IPS DF 19.7 (cell line): ENCODE data around the gene AURKB.
"Not testable (repeated sequence)": the region's sequence is repeated elsewhere in the genome, so short reads cannot be mapped to it uniquely, and the experiment has no call there.

Experiments used
- DNase-seq: peaks from one replicate; pipeline ENCODE4 v3.0.0-alpha.2; 2013; ENCODE audit warnings: low read depth, low spot score

Gene AURKB

GRCh38 chr17:8188263-8188839, 22.0 kb downstream of the AURKB start:
- DNase-seq, result no peak

- DNase-seq, result no peak
Measured at GRCh38 chr17:8187517-8188262, 22.7 kb downstream of the AURKB start.

- DNase-seq, result no peak
Measured at GRCh38 chr17:8186787-8187516, 23.4 kb downstream of the AURKB start.

- no peak for DNase-seq
Measured at GRCh38 chr17:8186446-8186786, 24.0 kb downstream of the AURKB start.

- DNase-seq, result no peak
Measured at GRCh38 chr17:8185582-8186445, 24.6 kb downstream of the AURKB start.

DNA sequence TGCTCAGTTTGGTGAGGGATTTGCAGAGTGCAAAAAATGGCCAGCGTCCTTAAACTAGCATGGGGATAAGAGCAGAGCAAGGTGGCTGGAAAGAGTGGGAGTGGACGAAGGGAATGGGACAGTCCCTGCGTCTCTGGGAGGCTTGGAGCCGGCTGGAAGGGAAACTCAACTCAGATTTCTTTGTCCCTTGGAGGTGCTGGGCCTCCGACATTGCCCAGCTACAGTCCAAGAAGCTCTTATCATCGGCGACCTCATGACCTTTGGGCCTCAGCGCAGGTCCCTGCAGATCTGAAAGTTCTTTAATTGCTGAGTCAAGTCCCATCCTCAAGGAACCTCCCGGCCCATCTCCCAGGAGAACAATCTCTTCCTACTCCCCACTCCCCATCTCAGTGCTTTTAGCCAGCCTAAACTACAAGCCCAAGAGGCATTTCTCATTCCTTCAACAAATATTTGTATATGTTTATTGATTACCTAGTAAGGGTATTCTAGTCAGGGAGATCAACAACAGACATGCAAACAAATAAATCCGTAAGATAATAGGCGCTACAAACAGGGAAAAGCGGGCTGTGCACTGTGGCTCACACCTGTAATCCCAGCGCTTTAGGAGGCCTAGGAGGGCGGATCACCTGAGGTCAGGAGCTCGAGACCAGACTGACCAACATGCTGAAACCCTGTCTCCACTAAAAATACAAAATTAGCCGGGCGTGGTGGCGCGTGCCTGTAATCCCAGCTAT, 33.2 kb downstream of the AURKB start:
- DNase-seq, result no peak

- no peak for DNase-seq
Measured at GRCh38 chr17:8176197-8176940, 34.0 kb downstream of the AURKB start, which contains the start of gene TMEM107. Gene TMEM107 (minus strand): TSS chr17:8176380. CDS start chr17:8176286, 94 bp downstream.

DNA sequence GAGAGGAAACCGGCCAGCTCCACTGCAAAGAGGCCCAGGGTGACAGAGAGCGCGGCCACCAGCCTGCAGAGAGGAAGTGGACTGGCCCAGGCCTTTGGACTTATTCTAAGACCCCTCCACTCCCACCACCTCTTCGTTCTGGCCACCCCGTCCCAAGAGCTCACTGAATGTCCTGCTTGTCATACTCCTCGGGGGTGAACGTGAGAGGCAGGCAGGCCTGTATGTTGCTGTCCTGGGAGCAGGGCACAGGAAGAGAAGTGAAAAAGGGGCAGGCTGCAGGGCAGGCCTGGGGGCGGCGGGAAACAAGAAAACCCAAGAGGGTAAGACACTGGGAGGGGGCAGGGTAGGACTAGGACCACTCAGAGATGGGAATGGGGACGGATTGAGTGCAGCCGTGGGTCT, 34.6 kb downstream of the AURKB start:
- no peak for DNase-seq

DNA sequence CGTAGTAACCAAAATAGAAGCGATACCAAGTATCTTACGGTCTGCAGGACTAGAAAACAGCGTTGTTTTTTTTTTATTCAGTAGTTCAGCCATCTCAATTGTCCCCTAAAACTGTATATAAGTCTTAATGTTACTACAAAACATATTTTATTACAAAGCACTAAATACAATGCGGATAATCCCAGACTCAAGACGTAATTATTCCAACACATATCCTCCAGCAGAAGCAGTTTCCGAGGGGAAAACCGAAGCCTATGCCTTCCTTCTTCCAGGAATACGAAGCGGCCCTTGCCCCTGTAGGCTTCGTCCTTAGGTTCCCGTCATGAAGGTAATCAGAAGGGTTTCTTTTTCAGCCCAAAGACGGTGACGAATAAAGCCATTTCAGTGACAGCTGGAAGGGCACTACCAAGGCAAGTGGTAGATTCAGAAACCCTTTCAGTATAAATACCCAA, 36.5 kb downstream of the AURKB start:
- no peak for DNase-seq

GRCh38 chr17:8173056-8173870, 37.1 kb downstream of the AURKB start:
- DNase-seq, result no peak

DNA sequence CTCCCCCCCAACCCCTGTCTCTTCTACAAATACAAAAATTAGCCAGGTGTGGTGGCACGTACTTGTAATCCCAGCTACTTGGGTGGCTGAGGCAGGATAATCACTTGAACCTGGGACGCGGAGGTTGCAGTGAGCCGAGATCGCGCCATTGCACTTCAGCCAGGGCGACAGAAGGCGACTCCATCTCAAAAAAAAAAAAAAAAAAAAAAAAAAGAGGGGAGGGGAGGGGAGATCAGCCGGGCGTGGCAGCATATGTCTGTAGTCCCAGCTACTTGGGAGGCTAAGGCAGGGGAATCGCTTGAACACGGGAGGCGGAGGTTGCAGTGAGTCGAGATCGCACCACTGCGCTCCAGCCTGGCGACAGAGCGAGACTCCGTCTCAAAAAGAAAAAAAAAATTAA, 40.2 kb downstream of the AURKB start:
- DNase-seq, result not testable (repeated sequence)

DNA sequence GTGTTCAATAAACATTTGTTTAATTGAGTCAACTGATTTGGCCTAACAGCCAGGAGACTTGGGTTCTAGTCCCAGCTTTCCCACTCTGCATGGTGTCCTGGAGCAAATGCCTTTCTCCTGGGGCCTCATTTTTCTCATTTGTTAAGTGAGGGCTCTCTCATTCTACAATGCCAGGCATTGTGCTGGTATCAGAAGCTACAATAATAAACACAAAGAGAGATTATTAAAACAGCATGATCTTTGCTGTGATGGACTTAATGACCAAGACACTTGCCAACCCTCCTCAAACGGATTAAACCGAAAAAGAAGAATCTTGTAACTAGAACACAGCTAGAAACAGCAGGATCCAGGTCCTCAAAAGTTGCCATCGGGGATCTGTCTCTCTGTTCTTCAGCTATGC, 42.8 kb downstream of the AURKB start:
- no peak for DNase-seq

DNA sequence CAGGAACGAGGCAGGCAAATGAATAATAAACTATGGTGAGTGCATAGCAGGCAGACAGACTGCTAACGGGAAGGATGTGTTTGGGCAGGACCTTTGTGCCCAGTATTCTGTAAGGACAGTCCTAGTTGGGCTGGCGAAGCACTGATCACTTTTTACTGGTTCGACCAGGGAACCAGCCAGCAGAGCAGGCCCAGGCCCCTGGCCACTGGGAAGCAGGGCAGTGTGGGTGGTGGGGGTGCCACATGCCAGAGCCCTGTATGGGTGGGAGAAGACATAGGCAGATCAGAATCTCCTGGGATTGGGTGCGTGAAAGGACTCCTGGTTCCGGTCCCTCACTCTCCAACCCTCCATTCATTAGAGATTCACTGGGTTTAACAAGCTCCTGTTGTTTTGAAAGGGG, 43.6 kb downstream of the AURKB start:
- DNase-seq, result no peak

GRCh38 chr17:8164815-8165131, 45.6 kb downstream of the AURKB start:
- DNase-seq, result no peak

- DNase-seq, result no peak
Measured at GRCh38 chr17:8163978-8164814, 46.2 kb downstream of the AURKB start.

DNA sequence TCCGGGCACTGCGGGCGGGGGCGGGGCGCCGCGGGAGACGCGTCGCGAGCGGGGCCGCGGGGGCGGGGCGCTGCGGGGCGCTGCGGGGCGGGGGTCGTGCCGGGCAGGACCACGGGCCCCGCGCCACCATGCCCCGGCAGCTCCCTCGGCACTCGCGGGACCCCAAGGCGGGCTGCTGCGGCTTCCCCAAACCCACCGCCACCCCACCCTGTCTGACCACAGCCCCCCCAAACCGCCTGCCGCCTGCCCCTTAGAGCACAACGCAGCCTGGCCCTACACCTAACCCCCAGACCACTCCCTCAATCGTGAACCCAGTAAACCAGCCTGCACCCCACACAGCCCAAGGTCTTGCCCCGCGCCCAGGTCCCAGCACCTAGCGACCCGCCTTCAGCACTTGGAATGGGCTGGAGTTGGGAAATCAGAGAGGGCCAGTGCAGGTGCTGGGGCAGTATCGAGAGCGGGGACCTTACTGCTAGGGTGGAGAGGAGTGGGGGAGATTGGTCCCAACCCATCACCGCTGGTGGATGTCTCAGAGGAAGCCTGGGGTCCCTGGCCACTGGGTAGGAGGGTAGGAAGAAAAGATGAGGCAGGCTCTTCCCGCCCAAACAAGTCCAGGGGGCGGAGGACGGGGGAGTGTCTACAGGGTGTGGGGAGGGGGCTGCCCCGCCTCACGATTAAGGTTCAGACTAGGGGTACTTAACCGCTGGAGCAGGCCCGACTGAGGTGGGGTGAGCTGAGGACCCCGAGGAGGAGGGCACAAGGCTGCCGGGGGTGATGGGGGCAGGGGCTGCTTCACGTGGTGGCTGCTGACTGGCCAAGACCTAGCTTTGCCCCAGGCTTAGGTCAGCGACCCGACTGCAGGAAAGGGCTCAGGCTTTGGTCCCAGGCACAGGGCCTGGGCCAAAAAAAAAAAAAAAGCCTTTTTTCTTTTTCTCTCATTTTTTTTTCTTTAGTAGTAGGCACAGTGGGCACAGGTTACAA, 47.1 kb downstream of the AURKB start:
- DNase-seq, result no peak

DNA sequence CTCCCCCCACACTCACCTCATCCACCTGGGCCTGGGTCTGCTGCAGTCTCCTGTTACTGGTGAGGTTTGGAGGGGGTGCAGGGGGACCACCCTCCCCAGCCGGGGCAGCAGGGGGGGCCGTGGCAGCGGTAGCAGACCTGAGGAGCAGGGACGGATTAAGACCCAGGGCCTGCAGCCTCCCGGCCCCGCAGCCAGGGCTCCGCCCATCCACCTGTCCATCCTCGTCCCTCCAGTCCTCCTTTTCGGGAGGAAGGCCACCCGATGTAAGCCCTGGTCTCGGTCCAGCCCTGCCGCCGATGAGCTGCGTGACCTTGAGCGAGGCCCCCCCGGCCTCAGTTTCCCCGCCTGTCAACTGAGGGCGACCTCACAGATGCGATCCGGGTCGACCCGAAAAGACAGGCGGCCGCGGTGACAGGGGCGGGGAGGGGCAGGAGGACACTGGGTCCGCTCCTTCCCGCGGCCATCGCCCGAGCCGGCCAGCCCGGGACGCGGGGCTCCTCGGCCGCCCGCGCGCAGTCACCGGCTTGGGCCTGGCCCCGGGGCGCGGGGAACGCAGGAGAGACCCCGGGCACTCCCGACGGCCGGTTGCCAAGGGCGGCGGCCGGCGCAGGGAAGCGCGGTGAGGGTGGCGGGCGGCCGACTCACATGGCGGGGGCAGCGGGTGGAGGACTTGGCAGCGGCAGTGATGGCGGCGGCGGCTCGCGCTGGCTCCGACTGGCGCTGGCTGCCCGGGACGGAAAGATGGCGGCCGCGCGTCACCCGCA, 48.0 kb downstream of the AURKB start, which contains the start of gene VAMP2:
Gene VAMP2 (minus strand): TSS at position 716 of the 764 bp plus-strand sequence. CDS start 69 bp downstream, at position 647.
- no peak for DNase-seq
